HUES48 (cell line): ENCODE measurements around the gene ZNF77.
"Not testable (repeated sequence)": the region's sequence is repeated elsewhere in the genome, so short reads cannot be mapped to it uniquely, and the experiment has no call there.

Experiments used
- H3K27ac ChIP-seq: one replicate; pipeline ENCODE4 v1.7.0; 2013; ENCODE audit warnings: low read depth, low read length, inconsistent platforms
- H3K27me3 ChIP-seq: 2 replicates; pipeline ENCODE4 v1.6.1; 2013; ENCODE audit warnings: mild to moderate bottlenecking, low read length; ENCODE audit not compliant: control insufficient read depth, insufficient read depth
- H3K36me3 ChIP-seq: 2 replicates; pipeline ENCODE4 v1.6.1; 2013; ENCODE audit warnings: low read length; ENCODE audit not compliant: control insufficient read depth, insufficient read depth
- H3K4me1 ChIP-seq: 2 replicates; pipeline ENCODE4 v1.6.1; 2013; ENCODE audit warnings: mild to moderate bottlenecking, low read length; ENCODE audit not compliant: control insufficient read depth, insufficient read depth
- H3K4me3 ChIP-seq: 2 replicates; pipeline ENCODE4 v1.5.1; 2013; ENCODE audit warnings: mild to moderate bottlenecking, low read depth, low read length
- H3K9ac ChIP-seq: 2 replicates; pipeline ENCODE4 v1.6.1; 2013; ENCODE audit warnings: mild to moderate bottlenecking, low read depth, low read length, moderate library complexity
- H3K9me3 ChIP-seq: 2 replicates; pipeline ENCODE4 v1.6.1; 2013; ENCODE audit warnings: low read length; ENCODE audit not compliant: control insufficient read depth, insufficient read depth

ZNF77 gene

DNA sequence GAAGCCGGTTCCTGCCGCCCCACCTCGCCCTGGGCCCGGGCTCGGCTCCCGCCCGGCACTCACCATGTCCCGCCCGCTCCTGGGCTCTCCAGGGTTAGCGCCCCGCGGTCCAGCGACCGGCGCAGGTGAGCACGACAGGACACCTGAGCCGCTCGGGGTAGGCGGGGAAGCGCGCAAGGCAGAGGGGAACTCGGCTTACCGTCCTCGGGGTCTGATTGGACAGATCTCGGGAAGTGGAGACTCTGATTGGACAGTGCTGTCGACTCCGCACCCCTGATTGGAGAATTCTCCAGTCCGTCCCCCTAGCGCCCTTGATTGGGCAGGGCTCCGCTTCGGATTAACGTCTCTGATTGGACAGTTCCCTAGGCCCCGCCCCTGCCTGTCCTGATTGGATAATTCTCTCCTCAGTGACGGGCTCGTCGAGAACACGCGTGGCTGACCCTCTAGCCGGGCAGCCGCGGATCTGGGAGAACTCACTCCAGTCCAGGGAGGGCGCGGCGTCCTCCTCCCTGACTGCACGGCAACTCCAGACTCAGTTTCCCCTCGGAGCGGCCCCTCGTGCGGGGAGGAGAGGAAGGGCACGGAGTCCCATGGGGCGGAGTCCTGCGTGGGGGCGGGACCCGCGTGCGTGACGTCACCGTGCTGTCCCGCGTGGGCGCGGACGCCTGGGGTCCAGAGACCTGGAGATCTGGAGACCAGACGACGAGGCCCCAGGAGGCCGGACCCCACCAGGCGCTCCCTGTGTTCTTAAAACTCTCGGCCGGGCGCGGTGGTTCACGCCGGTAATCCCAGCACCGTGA is at the start of gene ZNF77:
Gene ZNF77, minus strand, starts transcription at position 197 of the 800 bp plus-strand sequence. Its CDS starts 131 bp downstream, at position 66.
- Histone ChIP-seq H3K27ac (peak within 1 kb of the TSS; percentile 71), H3K4me3 (peak within 1 kb of the TSS; percentile 77), H3K4me1 (no peaks in the 10 kb centered on the region), H3K9ac (peak within 1 kb of the TSS; percentile 31; the same call in 1 of the 2 replicates), H3K36me3 (no peaks in the 10 kb centered on the region), H3K9me3 (no peaks in the 10 kb centered on the region), H3K27me3 (no peaks in the 10 kb centered on the region)

DNA sequence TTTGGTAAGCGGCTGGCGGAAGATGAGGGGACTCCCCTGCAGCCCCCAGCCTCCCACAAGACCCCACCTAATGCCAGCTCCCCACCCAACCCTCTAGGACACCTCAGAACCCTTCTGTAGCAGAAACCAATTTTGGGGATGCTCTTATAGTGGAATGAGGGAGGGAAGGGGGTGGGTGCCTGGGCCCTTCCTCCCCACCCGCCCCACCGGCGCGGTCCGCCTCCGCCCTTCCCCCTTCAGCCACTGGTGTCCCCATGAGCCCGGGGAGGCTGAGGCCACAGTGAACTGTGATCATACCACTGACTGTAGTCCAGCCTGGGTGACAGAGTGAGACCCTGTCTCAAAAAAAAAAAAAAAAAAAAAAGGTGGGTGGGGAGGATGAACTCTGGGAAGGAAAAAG is 48.8 kb upstream of the ZNF77 start:
- Histone ChIP-seq H3K9me3 (no peaks in the 10 kb centered on the region), H3K4me3 (no peak overlapping the region), H3K36me3 (no peaks in the 10 kb centered on the region), H3K4me1 (peaks cover 5% of the 10 kb centered on the region; the same call in 1 of the 2 replicates), H3K27ac (no peak overlapping the region), H3K9ac (no peak overlapping the region), H3K27me3 (no peaks in the 10 kb centered on the region)

DNA sequence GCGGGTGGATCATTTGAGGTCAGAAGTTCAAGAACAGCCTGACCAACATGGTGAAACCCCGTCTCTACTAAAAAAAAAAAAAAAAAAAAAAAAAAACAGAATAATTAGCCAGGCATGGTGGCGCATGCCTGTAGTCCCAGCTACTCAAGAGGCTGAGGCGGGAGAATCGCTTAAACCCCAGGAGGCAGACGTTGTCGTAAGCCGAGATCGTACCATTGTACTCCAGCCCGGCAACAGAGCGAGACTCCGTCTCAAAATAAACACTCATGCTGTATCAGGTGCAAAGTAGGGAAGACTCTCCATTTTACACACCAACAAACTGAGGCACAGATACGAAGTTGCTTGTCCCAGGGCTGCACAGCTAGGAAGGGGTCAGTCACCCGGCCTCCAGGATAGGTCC is 48.2 kb upstream of the ZNF77 start:
- Histone ChIP-seq H3K27me3 (no peaks in the 10 kb centered on the region), H3K4me1 (peaks cover 5% of the 10 kb centered on the region; the same call in 1 of the 2 replicates), H3K36me3 (no peaks in the 10 kb centered on the region), H3K9me3 (no peaks in the 10 kb centered on the region), H3K9ac (no peak overlapping the region), H3K27ac (no peak overlapping the region), H3K4me3 (no peak overlapping the region)

DNA sequence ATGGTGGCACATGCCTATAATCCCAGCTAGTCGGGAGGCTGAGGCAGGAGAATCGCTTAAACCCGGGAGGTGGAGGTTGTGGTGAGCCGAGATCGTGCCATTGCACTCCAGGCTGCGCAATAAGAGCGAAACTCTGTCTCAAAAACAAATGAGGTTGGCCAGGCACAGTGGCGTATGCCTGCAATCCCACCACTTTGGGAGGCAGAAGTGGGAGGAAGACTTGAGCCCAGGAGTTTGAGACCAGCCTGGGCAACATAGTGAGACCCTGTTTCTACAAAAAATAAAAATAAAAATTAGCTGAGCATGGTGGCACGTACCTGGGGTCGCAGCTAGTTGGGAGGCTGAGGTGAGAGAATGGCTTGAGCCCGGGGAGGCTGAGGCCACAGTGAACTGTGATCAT is 47.6 kb upstream of the ZNF77 start:
- peaks cover 11% of the 10 kb centered on the region for H3K4me1 ChIP-seq
- H3K36me3 ChIP-seq, H3K4me3 ChIP-seq, H3K27ac ChIP-seq, H3K27me3 ChIP-seq, H3K9me3 ChIP-seq, H3K9ac ChIP-seq: not testable (repeated sequence)

DNA sequence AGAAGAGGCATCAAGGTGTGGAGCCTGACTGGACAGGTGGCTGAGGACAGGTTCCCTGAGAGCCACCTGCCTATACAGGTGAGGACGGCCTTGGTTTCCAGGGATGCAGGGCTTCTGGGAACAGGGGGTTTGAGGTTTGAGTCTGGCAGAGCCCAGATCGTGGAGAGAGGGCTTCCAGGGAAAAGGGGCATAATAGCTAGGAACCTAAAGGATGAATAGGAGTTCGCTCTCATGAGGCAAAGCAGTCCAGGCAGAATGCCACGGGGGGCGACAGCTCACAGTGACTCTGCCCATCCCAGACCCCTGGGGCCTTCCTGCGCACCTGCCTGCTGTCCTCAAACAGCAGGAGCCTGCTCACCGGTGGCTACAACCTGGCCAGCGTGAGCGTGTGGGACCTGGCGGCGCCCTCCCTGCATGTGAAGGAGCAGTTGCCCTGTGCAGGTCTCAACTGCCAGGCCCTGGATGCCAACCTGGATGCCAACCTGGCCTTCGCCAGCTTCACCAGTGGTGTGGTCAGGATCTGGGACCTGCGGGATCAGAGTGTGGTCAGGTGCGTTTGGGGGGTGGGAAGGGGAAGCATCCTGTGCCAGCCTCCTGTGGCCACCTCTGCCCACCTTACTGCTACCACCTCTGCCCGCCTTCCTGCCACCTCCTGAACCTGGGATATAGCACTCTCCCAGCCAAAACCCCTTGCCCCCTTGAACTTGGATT is 44.6 kb upstream of the ZNF77 start:
- H3K9ac ChIP-seq = no peak overlapping the region
- H3K27me3 ChIP-seq = no peaks in the 10 kb centered on the region
- H3K27ac ChIP-seq = no peak overlapping the region

DNA sequence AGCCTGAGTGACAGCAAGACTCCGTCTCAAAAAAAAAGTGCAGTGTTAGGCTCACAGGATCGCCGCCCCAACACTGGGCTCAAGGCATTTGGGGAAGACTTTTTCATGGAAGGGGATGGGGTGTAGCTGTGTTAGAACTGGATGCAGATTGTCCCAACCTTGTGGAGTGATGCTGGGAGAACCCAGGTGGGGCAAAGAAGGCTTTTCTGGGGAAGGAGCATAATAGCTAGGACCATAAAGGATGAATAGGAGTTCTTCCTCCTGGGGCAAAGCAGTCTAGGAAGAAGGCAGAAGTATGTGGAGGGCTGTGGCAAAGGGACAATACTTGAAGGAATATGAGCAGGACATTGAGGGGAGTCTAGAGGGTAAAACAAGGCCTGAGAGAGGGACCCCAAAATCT is 43.8 kb upstream of the ZNF77 start:
- Histone ChIP-seq H3K4me3 (no peak overlapping the region), H3K9ac (no peak overlapping the region), H3K36me3 (no peaks in the 10 kb centered on the region), H3K27me3 (no peaks in the 10 kb centered on the region), H3K27ac (no peak overlapping the region), H3K4me1 (peaks cover 22% of the 10 kb centered on the region), H3K9me3 (no peaks in the 10 kb centered on the region)

More for the DNA sequence above, 44.6 kb upstream of the ZNF77 start:
- peaks cover 20% of the 10 kb centered on the region for H3K4me1 ChIP-seq
- H3K9me3 ChIP-seq = no peaks in the 10 kb centered on the region
- no peaks in the 10 kb centered on the region for H3K36me3 ChIP-seq
- H3K4me3 ChIP-seq = no peak overlapping the region

DNA sequence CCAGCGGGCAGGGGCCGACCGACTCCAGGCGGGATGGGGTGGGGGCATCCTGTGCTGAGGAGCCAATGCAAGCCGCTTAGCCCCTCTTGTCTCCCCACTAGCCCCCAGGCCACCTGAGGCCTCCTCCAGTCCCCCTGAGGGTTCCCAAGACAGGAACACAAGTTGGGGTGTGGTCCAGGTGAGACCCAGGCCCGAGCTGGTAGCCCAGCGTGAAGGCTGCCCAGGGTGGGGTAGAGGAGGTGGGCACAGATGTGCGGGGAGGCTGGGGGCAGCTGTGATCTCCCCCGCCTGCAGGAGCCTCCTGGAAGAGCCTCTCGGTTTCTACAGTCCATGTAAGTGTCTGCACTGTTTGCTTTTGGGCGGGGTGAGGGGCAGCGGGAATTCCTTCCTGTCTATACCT is 43.0 kb upstream of the ZNF77 start:
- no peak overlapping the region for H3K4me3 ChIP-seq
- no peaks in the 10 kb centered on the region for H3K36me3 ChIP-seq
- no peak overlapping the region for H3K27ac ChIP-seq
- H3K9me3 ChIP-seq = no peaks in the 10 kb centered on the region
- H3K4me1 ChIP-seq = peaks cover 23% of the 10 kb centered on the region
- H3K9ac ChIP-seq = no peak overlapping the region
- 0 out of 2 replicates have a peak, but pooled peaks cover 4% of the 10 kb centered on the region for H3K27me3 ChIP-seq

DNA sequence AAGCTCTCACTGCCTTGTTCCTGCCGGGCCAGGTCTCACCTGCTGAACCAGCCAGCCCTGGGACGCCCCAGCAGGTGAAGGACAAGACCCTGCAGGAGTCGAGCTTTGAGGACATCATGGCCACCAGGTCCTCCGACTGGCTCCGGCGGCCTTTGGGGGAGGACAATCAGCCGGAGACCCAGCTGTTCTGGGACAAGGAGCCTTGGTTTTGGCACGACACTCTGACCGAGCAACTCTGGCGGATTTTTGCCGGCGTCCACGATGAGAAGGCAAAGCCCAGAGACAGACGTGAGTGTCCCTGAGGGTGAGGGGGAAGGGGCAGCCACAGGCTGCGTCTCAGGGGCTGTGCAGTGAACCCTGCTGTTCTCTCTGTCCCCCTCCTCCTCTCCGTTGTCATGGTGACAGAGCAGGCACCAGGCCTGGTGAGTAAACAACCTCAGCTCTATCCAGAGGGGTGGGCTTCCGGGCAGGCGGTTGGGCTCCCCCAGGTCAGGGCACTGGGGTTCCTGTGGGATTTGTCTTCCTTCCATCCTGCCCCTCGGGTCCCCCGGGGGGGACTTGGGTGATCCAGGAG is 42.3 kb upstream of the ZNF77 start:
- H3K4me3 ChIP-seq = peak overlapping the region; percentile 41; the same call in 1 of the 2 replicates
- H3K4me1 ChIP-seq = peaks cover 27% of the 10 kb centered on the region
- 0 out of 2 replicates have a peak, but pooled peaks cover 6% of the 10 kb centered on the region for H3K27me3 ChIP-seq
- no peak overlapping the region for H3K27ac ChIP-seq
- H3K9me3 ChIP-seq = no peaks in the 10 kb centered on the region
- H3K9ac ChIP-seq = no peak overlapping the region
- no peaks in the 10 kb centered on the region for H3K36me3 ChIP-seq

DNA sequence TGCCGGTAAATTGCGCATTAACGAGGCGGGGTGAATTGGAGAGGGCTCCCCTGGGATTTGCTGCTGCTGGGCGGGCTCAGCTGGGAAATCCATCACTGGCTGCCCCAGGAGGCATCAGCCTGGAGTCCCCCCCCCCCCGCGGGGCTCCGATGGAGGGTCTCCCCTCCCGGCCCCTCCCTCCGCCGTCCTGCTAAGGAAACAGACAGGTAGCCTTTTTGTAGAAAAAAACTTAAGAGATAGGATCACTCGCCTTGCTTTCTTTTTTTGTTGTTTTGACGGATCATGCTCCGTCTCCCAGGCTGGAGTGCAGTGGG is 39.4 kb upstream of the ZNF77 start:
- Histone ChIP-seq H3K9ac (no peak overlapping the region), H3K4me1 (peaks cover 27% of the 10 kb centered on the region), H3K4me3 (peak overlapping the region; percentile 9; the same call in 1 of the 2 replicates), H3K27me3 (0 out of 2 replicates have a peak, but pooled peaks cover 6% of the 10 kb centered on the region), H3K27ac (peak overlapping the region; percentile 17), H3K36me3 (no peaks in the 10 kb centered on the region), H3K9me3 (no peaks in the 10 kb centered on the region)

DNA sequence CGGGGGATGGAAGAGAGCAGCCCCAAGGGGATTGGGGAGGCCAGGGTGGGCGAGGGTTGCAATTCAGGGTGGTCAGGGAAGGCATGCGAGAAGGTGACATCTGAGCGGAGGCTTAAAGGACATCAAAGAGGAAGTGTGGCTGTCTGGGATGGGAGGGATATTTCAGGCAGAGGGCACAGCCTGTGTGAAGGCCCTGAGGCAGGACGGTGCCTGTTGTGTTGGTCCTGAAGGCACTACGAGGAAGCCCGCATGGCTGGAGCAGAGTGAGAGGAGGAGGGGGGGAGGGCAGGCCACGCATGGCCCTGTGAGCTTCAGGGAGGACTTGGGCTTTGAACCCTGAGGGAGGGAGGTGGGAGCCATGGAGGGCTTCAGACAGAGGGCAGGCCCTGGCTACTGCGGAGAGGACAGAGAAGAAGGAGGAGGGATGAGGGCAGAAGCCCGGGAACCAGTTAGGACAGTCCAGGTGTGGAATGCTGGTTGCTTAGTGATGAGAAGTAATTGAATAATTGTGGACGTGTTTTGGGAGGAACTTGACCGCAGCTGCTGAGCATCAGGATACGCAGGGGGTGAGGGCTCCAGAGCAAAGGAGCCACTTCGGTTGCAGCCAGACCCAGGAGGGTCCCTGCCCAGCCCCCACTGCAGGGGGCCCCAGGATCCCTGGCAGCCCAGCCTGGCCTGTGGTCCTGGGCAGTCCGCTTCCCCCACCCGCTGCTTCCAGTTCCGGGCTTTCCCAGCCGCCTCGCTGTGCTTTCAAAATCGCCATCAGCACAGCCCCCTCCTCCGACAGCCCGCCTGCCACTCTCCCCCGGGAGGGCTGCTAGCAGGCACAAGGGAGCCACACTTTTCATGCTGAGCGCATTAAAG is 38.8 kb upstream of the ZNF77 start:
- Histone ChIP-seq H3K27me3 (0 out of 2 replicates have a peak, but pooled peaks cover 10% of the 10 kb centered on the region), H3K27ac (peak overlapping the region; percentile 17), H3K4me1 (peaks cover 28% of the 10 kb centered on the region), H3K36me3 (no peaks in the 10 kb centered on the region), H3K4me3 (peak overlapping the region; percentile 9; the same call in 1 of the 2 replicates), H3K9ac (no peak overlapping the region), H3K9me3 (no peaks in the 10 kb centered on the region)
